HG03354 (cell line): ENCODE measurements around the gene RMC1.
"Not testable (repeated sequence)": the region's sequence is repeated elsewhere in the genome, so short reads cannot be mapped to it uniquely, and the experiment has no call there.

Experiments
- ATAC-seq: cut with Tn5 transposase; IDR thresholded peaks from one replicate; pipeline ENCODE4 v1.9.1; 2021; ENCODE audit warnings: mild to moderate bottlenecking; ENCODE audit not compliant: unreplicated experiment, poor library complexity, severe bottlenecking

The RMC1 gene

DNA sequence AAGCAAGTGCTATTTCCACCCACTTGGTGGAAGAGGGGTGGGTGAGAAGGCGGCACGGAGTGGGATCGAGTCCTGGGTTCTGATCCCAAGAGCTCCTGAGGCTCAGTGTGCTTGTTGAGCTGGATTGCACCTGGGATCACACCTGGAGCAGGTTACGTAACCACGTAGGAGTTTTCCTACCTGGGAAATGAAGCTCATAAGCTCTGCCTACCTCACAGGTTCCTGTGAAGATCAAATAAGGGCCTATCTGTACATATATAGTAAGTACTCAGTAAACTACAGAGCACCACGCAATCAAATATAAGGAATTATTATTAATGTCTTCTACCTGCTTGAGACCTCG, 72.0 kb downstream of the RMC1 start:
- no peak for ATAC-seq

DNA sequence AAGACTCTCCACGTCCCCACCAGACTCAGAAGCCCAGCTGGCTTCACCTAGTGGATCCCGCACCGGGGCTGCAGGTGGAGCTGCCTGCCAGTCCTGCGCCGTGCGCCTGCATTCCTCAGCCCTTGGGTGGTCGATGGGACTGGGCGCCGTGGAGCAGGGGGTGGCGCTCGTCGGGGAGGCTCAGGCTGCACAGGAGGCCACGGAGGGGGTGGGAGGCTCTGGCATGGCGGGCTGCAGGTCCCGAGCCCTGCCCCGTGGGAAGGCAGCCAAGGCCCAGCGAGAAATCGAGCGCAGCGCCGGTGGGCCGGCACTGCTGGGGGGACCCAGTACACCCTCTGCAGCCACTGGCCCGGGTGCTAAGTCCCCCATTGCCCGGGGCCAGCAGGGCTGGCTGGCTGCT, 74.2 kb downstream of the RMC1 start:
- not testable (repeated sequence) for ATAC-seq

DNA sequence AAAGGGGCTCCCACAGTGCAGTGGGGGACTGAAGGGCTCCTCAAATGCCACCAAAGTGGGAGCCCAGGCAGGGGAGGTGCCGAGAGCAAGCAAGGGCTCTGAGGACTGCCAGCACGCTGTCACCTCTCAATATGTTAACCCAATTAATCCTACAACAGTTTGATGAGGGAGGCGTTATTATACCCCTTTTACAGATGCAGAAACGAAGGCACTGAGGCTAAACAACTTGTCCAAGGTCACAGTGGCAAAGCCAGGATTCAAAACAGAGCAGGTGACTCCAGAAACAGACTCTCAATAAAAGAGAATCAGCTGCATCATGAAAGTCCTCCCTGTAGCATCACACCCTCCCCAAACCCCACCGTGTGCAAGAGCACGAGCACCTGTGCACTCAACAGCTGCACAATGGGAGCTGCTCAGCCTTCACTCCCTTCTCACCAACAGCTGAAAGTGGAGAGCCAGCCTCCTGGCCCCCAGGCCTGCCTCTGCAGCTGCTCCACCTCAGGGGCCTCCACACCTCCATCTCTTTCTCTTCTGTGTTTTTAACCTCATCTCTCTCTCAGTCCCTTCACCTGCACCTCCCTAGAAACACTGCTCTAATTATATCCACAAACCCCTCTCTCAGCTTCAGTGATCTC, 74.9 kb downstream of the RMC1 start:
- no peak for ATAC-seq

DNA sequence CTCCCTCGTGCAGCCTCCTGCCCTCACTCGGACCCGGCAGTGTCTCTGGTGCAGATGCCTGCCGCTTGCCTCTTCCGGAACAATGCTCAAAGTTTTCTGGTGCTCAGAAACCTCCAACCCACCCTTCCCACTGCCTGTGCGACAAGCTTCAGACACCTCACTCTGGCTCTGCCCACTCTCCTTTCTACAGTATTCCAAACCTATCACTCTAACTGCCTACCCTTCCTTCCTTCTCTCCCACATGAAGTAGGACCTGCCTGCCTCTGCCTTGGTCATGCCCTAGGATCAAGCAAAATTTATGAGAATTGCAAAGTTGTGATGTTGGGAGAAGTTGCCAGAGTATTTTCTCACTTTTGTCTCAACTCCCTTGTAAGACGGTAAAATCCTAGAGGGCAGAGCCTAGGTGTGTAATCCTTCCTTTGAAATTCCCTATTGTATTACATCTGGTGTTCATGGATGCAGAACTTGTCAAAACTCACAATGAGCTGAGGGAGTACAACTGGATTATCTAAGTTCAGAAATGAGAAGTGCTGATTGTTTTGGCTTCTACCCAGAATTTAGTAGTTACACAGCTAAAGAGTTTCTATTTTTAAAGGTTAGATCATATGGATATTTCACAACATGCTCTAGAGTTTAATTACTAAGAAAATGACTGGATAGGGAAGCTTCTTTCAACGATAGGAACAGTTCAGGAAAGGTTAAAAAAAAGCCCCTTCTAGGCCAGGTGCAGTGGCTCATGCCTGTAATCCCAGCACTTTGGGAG, 75.8 kb downstream of the RMC1 start:
- ATAC-seq = no peak

DNA sequence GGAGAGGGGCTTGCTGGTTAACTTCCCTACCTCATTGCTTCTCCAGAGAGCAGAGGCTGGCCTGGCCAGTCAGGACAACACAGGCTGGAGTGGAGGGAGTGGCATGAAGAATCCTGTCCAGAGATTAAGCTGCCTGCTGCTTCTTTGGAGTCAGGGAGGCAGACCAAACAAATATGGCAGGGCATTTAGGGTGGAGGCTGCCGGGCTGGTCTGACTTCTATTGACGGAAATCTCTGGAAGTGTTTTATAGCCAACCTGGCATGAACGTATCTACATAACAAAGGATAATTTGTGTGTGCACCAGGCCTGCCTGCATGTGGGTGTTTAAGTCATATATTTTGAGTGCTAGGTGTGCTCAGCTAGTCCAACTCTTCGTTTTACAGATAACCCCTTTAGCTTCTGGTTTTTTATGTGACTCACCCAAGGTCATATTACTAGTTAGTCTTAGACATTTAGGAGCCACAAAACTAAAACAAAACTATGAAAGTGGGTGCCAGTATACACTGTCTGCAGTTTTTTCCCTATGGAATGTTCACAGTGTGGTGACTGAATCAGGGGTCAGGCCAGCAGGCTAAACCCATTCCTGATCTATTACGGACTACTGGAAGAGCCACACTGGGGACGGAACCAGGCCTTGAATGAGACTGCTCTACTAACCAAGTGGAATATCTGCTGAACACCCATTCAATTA, 77.5 kb downstream of the RMC1 start:
- no peak for ATAC-seq
